ENCODE results near the gene GNA14. TPM values are rescaled to one million over a fixed set of nuclear protein-coding genes. Genes with fewer than 3 reads are reported as not detected.
"Not testable (repeated sequence)": the region's sequence is repeated elsewhere in the genome, so short reads cannot be mapped to it uniquely, and the experiment has no call there.

Gene GNA14
- 3.2 and 3.4 TPM in 2 replicates for total RNA-seq (2014; rRNA removed; shearing (Covaris generic))

- DNase-seq (ENCODE audit: low spot score), result peak; percentile 85
Measured at GRCh38 chr9:77648234-77649108, at the start of gene GNA14. TSS of gene GNA14 (minus strand) at chr9:77648322. CDS start at chr9:77647793, 529 bp downstream.

- no peak for DNase-seq (ENCODE audit: low spot score)
Measured at GRCh38 chr9:77697238-77697984, 49.3 kb upstream of the GNA14 start.

GRCh38 chr9:77690723-77691122 lies 42.6 kb upstream of the GNA14 start:
- DNase-seq (ENCODE audit: low spot score), result not testable (repeated sequence)

GRCh38 chr9:77690119-77690518 lies 42.0 kb upstream of the GNA14 start:
- DNase-seq (ENCODE audit: low spot score), result not testable (repeated sequence)

GRCh38 chr9:77687737-77688136 lies 39.6 kb upstream of the GNA14 start:
- not testable (repeated sequence) for DNase-seq (ENCODE audit: low spot score)

GRCh38 chr9:77680581-77680980 lies 32.5 kb upstream of the GNA14 start:
- DNase-seq (ENCODE audit: low spot score), result no peak

GRCh38 chr9:77679661-77680368 lies 31.7 kb upstream of the GNA14 start:
- no peak for DNase-seq (ENCODE audit: low spot score)

- no peak for DNase-seq (ENCODE audit: low spot score)
Measured at GRCh38 chr9:77679088-77679487, 31.0 kb upstream of the GNA14 start.

- DNase-seq (ENCODE audit: low spot score), result no peak
Measured at GRCh38 chr9:77677957-77678535, 29.9 kb upstream of the GNA14 start.

GRCh38 chr9:77677397-77677796 lies 29.3 kb upstream of the GNA14 start:
- peak; percentile 22 for DNase-seq (ENCODE audit: low spot score)

- no peak for DNase-seq (ENCODE audit: low spot score)
Measured at GRCh38 chr9:77673941-77674791, 26.0 kb upstream of the GNA14 start.

- DNase-seq (ENCODE audit: low spot score), result no peak
Measured at GRCh38 chr9:77672183-77672582, 24.1 kb upstream of the GNA14 start.

GRCh38 chr9:77667151-77667550 lies 19.0 kb upstream of the GNA14 start:
- DNase-seq (ENCODE audit: low spot score), result peak; percentile 41

- peak; percentile 73 for DNase-seq (ENCODE audit: low spot score)
Measured at GRCh38 chr9:77663754-77664153, 15.6 kb upstream of the GNA14 start.

- DNase-seq (ENCODE audit: low spot score), result no peak
Measured at GRCh38 chr9:77661566-77662085, 13.5 kb upstream of the GNA14 start.

- no peak for DNase-seq (ENCODE audit: low spot score)
Measured at GRCh38 chr9:77659926-77660325, 11.8 kb upstream of the GNA14 start.

GRCh38 chr9:77651203-77651602 lies 3.1 kb upstream of the GNA14 start:
- no peak for DNase-seq (ENCODE audit: low spot score)

- DNase-seq (ENCODE audit: low spot score), result peak; percentile 79
Measured at GRCh38 chr9:77649109-77649812, 1.1 kb upstream of the GNA14 start.
